GM12875 (cell line): ENCODE results near the gene POLR3E.

Source experiments
- H3K4me3 ChIP-seq: one replicate; pipeline ENCODE4 v1.5.1; 2011; ENCODE audit warnings: low read depth, low read length, control low read depth
- CTCF ChIP-seq: IDR thresholded peaks from 2 replicates; pipeline ENCODE4 v1.5.1; 2011; ENCODE audit warnings: low read depth, mild to moderate bottlenecking, control low read depth, inconsistent platforms, low read length, moderate library complexity, borderline replicate concordance; ENCODE audit not compliant: insufficient read depth

POLR3E gene

GRCh38 chr16:22297114-22297870 is at the start of gene POLR3E:
Gene POLR3E, plus strand, starts transcription at chr16:22297409. Its CDS starts 5,560 bp downstream, at chr16:22302969.
- peak; percentile 91 for TF ChIP-seq CTCF
- peak within 1 kb of the TSS; percentile 73 for H3K4me3 ChIP-seq

GRCh38 chr16:22250522-22250921 is 46.7 kb upstream of the POLR3E start:
- no peak overlapping the region for H3K4me3 ChIP-seq
- TF ChIP-seq CTCF, result no peak

GRCh38 chr16:22252317-22252716 is 44.9 kb upstream of the POLR3E start:
- no peak overlapping the region for H3K4me3 ChIP-seq
- TF ChIP-seq CTCF, result no peak

GRCh38 chr16:22253272-22253671 is 43.9 kb upstream of the POLR3E start:
- no peak for TF ChIP-seq CTCF
- no peak overlapping the region for H3K4me3 ChIP-seq

GRCh38 chr16:22255335-22255734 is 41.9 kb upstream of the POLR3E start:
- no peak for TF ChIP-seq CTCF
- no peak overlapping the region for H3K4me3 ChIP-seq

- TF ChIP-seq CTCF, result no peak
- H3K4me3 ChIP-seq, result no peak overlapping the region
These were observed 39.8 kb upstream of the POLR3E start for GRCh38 chr16:22257440-22257839.

- no peak for TF ChIP-seq CTCF
- H3K4me3 ChIP-seq, result no peak overlapping the region
These were observed 36.7 kb upstream of the POLR3E start for GRCh38 chr16:22260490-22260889.
